IMR-90 (cell line): Measurements from ENCODE around the gene GABRA1. TPM values are rescaled to one million over a fixed set of nuclear protein-coding genes. Genes with fewer than 3 reads are reported as not detected.
A peak's percentile ranks its signal among the peaks of the same experiment; 100 is the strongest.

ENCODE experiments used
- ATAC-seq: fragments of 200-7000 bp; cut with Tn5 transposase; 2 replicates; pipeline ENCODE4 v1.9.1; 2020; ENCODE audit warnings: low read depth, mild to moderate bottlenecking, moderate library complexity
- BruUV-seq: library from RNA; stranded (reverse); fragments of 400-500 nt; replicated peaks from 2 replicates; lab custom pipeline; 2021; lab: Mats Ljungman, UMichigan
- CTCF ChIA-PET: fragments of 300-600 bp; formaldehyde crosslinking; extraction: SDS; loops from one replicate; lab custom pipeline; 2021; ENCODE audit warnings: antibody characterized with exemption; lab: Yijun Ruan, JAX
- POLR2A ChIA-PET: fragments of 300-600 bp; sonication (Branson Sonifier 250); formaldehyde crosslinking; loops from one replicate; lab custom pipeline; 2022; ENCODE audit warnings: antibody characterized with exemption; ENCODE audit not compliant: unreplicated experiment; lab: Charles Lee
- DNase-seq: peaks from one replicate; pipeline ENCODE4 v3.0.0; 2013
- H2AFZ ChIP-seq: replicated peaks from 2 replicates; pipeline ENCODE3; 2013; ENCODE audit warnings: low read length, mild to moderate bottlenecking; ENCODE audit not compliant: poor library complexity
- H2AK5ac ChIP-seq: 2 replicates; pipeline ENCODE4 v1.6.1; 2013; ENCODE audit warnings: low read depth, low read length, inconsistent platforms
- H2AK9ac ChIP-seq: replicated peaks from 2 replicates; pipeline ENCODE3; 2013; ENCODE audit warnings: mild to moderate bottlenecking, low read depth, low read length, moderate library complexity; ENCODE audit not compliant: poor library complexity
- H2BK120ac ChIP-seq: 2 replicates; pipeline ENCODE4 v1.6.1; 2013; ENCODE audit warnings: low read depth, low read length, inconsistent platforms
- H2BK15ac ChIP-seq: 3 replicates; pipeline ENCODE4 v1.6.1; 2013; ENCODE audit warnings: low read depth, low read length, inconsistent platforms
- H2BK20ac ChIP-seq: 2 replicates; pipeline ENCODE4 v1.6.1; 2013; ENCODE audit warnings: low read depth, mild to moderate bottlenecking, inconsistent platforms, low read length, moderate library complexity
- H2BK5ac ChIP-seq: 2 replicates; pipeline ENCODE4 v1.6.1; 2013; ENCODE audit warnings: mild to moderate bottlenecking, low read depth, low read length, inconsistent platforms; ENCODE audit not compliant: poor library complexity, severe bottlenecking
- H3K14ac ChIP-seq: replicated peaks from 2 replicates; pipeline ENCODE4 v1.6.1; 2013; ENCODE audit warnings: low read depth, low read length, inconsistent platforms
- H3K18ac ChIP-seq: 2 replicates; pipeline ENCODE4 v1.6.1; 2013; ENCODE audit warnings: low read depth, low read length, control low read depth
- H3K23ac ChIP-seq: 2 replicates; pipeline ENCODE4 v1.6.1; 2013; ENCODE audit warnings: low read depth, low read length, inconsistent platforms
- H3K27ac ChIP-seq: 2 replicates; pipeline ENCODE4 v1.5.1; 2013; ENCODE audit warnings: mild to moderate bottlenecking, control low read depth, low read length; ENCODE audit not compliant: insufficient read depth
- H3K27me3 ChIP-seq: 2 replicates; pipeline ENCODE4 v1.6.1; 2013; ENCODE audit warnings: low read length; ENCODE audit not compliant: control insufficient read depth, insufficient read depth
- H3K36me3 ChIP-seq: 2 replicates; pipeline ENCODE4 v1.6.1; 2013; ENCODE audit warnings: low read length, mixed read lengths; ENCODE audit not compliant: control insufficient read depth, insufficient read depth
- H3K4ac ChIP-seq: 2 replicates; pipeline ENCODE4 v1.6.1; 2013; ENCODE audit warnings: low read depth, low read length, inconsistent platforms
- H3K4me1 ChIP-seq: 2 replicates; pipeline ENCODE4 v1.6.1; 2013; ENCODE audit warnings: low read length, mixed read lengths; ENCODE audit not compliant: control insufficient read depth, insufficient read depth
- H3K4me2 ChIP-seq: 2 replicates; pipeline ENCODE4 v1.6.1; 2013; ENCODE audit warnings: low read depth, mild to moderate bottlenecking, control low read depth, low read length, moderate library complexity
- H3K4me3 ChIP-seq: 2 replicates; pipeline ENCODE4 v1.5.1; 2013; ENCODE audit warnings: low read depth, mild to moderate bottlenecking, control low read depth, low read length, moderate library complexity; ENCODE audit not compliant: insufficient read depth
- H3K56ac ChIP-seq: 2 replicates; pipeline ENCODE4 v1.6.1; 2013; ENCODE audit warnings: low read length, inconsistent platforms; ENCODE audit not compliant: insufficient read depth; ENCODE audit errors: extremely low read depth
- H3K79me1 ChIP-seq, 2 experiments: 2 replicates each; pipeline ENCODE4 v1.6.1; 2013; ENCODE audit warnings: low read length in 2 of 2, inconsistent platforms in 1 of 2, low read depth in 1 of 2
- H3K9ac ChIP-seq: 2 replicates; pipeline ENCODE4 v1.6.1; 2013; ENCODE audit warnings: low read depth, low read length, control low read depth
- H3K9me1 ChIP-seq: 2 replicates; pipeline ENCODE4 v1.6.1; 2013; ENCODE audit warnings: low read length, inconsistent platforms; ENCODE audit not compliant: insufficient read depth
- H3K9me3 ChIP-seq: 2 replicates; pipeline ENCODE4 v1.6.1; 2013; ENCODE audit warnings: low read length; ENCODE audit not compliant: control insufficient read depth, insufficient read depth
- H4K20me1 ChIP-seq: 2 replicates; pipeline ENCODE4 v1.6.1; 2013; ENCODE audit warnings: low read length, inconsistent platforms; ENCODE audit not compliant: insufficient read depth
- H4K5ac ChIP-seq: 2 replicates; pipeline ENCODE4 v1.6.1; 2013; ENCODE audit warnings: mild to moderate bottlenecking, low read depth, low read length, control low read depth
- H4K8ac ChIP-seq, 2 experiments: 2 replicates each; pipeline ENCODE4 v1.6.1; 2013; ENCODE audit warnings: low read depth in 2 of 2, low read length in 2 of 2, control low read depth in 1 of 2, inconsistent platforms in 1 of 2
- H4K91ac ChIP-seq: 2 replicates; pipeline ENCODE4 v1.6.1; 2013; ENCODE audit warnings: low read depth, low read length, inconsistent platforms; ENCODE audit not compliant: insufficient read depth
- FOS ChIP-seq: fragments of 150-350 bp; IDR thresholded peaks from 2 replicates; pipeline ENCODE4 v1.6.1; 2016; ENCODE audit warnings: low read depth, low read length
- MAFK ChIP-seq: IDR thresholded peaks from 2 replicates; pipeline ENCODE4 v1.6.1; 2012; ENCODE audit warnings: low read depth, low read length, improper control_type of control experiment
- WGBS, 2 experiments: methylation state at CpG; one replicate each; pipeline versions ENCODE4 v1.1.5 to v1.1.7; 2013; ENCODE audit warnings: missing lambda C conversion rate in 2 of 2; ENCODE audit not compliant: insufficient read length in 1 of 2; ENCODE audit errors: extremely low coverage in 2 of 2; 5-methylcytosine and 5-hydroxymethylcytosine counted together
- dilution Hi-C: fragments of 300-500 bp; cut with HindIII; formaldehyde crosslinking; loops from one replicate; pipeline ENCODE4 v1.14.3; 2018; ENCODE audit warnings: low sequenced_read_pairs; ENCODE audit not compliant: unreplicated experiment
- in situ Hi-C: fragments of 300-500 bp; cut with MboI; formaldehyde crosslinking; loops from 3 replicates; pipeline ENCODE4 v1.14.3; 2019; ENCODE audit warnings: low sequenced_read_pairs, inconsistent platforms, mixed read lengths
- intact Hi-C: fragments of 100-400 bp; cut with micrococcal nuclease; formaldehyde crosslinking; loops from 2 replicates; pipeline ENCODE4 v1.10.0; 2022
- polyA plus RNA-seq, 3 experiments: library from polyadenylated mRNA; depleted of rRNA; stranded (reverse); fragments of >200 nt; gene quantifications; 2 replicates each; pipeline ENCODE4 v1.2.3, GENCODE V29; 2012; ENCODE audit warnings: low replicate concordance in 1 of 3
- total RNA-seq: library from RNA; depleted of rRNA; stranded (reverse); fragments of >200 nt; gene quantifications from 2 replicates; pipeline ENCODE4 v1.2.3, GENCODE V29; 2012
- TF ChIP-seq, protein P1 (sequence below): fragments of 150-350 bp; IDR thresholded peaks from 2 replicates; pipeline ENCODE4 v1.6.1; 2016; ENCODE audit warnings: low read depth, mild to moderate bottlenecking, low read length, moderate library complexity, borderline replicate concordance

Gene GABRA1
- total and polyA plus RNA-seq, 2 of the 4 experiments (the other 2 are of a cell fraction) = not detected

DNA sequence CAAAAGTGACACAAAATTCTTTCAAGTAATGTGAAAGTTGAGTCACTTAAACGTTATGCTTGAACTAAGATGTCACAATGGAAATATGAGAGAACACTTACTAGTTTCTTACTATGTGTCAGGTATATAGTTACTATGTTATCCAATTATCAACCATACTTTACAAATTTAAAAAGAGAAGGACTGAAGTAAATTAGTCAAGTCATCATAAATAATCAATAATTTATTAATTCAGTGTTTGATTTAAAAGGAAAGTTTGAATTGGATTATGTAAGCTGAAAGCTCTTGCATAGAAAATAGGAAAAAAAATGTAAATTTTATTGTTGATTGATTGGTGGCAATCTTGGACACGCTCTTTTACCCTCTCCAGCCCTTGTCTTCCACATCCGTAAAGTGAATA is 76.3 kb downstream of the GABRA1 start:
- intact Hi-C loops (no loop called here), dilution Hi-C loops (no loop called here), in situ Hi-C loops (no loop called here)
- Histone ChIP-seq H3K9me1 (no peaks in the 10 kb centered on the region), H2BK120ac (no peak overlapping the region), H3K4ac (no peak overlapping the region), H2AK5ac (no peak overlapping the region), H3K23ac (no peak overlapping the region), H4K5ac (no peak overlapping the region), H4K20me1 (no peaks in the 10 kb centered on the region), H3K14ac (no peak overlapping the region), H3K9me3 (peaks cover 6% of the 10 kb centered on the region), H2BK20ac (no peak overlapping the region), H3K4me1 (no peaks in the 10 kb centered on the region), H4K8ac (no peak overlapping the region), H3K4me3 (no peak overlapping the region), H2BK5ac (no peak overlapping the region), H3K9ac (no peak overlapping the region), H2AFZ (no peak overlapping the region), H2BK15ac (no peak overlapping the region), H3K18ac (no peak overlapping the region), H3K4me2 (no peak overlapping the region), H2AK9ac (no peak overlapping the region), H3K27ac (no peak overlapping the region), H4K91ac (no peak overlapping the region), H3K27me3 (no peaks in the 10 kb centered on the region), H3K36me3 (no peaks in the 10 kb centered on the region), H3K79me1 (no peaks in the 10 kb centered on the region), H3K56ac (no peak overlapping the region)
- TF ChIP-seq, protein P1, sequence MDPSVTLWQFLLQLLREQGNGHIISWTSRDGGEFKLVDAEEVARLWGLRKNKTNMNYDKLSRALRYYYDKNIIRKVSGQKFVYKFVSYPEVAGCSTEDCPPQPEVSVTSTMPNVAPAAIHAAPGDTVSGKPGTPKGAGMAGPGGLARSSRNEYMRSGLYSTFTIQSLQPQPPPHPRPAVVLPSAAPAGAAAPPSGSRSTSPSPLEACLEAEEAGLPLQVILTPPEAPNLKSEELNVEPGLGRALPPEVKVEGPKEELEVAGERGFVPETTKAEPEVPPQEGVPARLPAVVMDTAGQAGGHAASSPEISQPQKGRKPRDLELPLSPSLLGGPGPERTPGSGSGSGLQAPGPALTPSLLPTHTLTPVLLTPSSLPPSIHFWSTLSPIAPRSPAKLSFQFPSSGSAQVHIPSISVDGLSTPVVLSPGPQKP = no peak
- peak; percentile 26; the same call in 1 of the 2 replicates for TF ChIP-seq MAFK
- TF ChIP-seq FOS = no peak
- DNase-seq (no peak), ATAC-seq (no peak)
- CTCF ChIA-PET = no interaction called here
- WGBS, 2 experiments = no CpG with 5 or more reads among the region's 3 CpGs
- BruUV-seq = no TSS peak
- POLR2A ChIA-PET = no interaction called here
